Right renal cortex interstitium (tissue), 3 donors: ENCODE measurements around the gene AGAP1. TPM values are rescaled to one million over a fixed set of nuclear protein-coding genes. Genes with fewer than 3 reads are reported as not detected.

Experiments
- DNase-seq, 3 donors: peaks; one replicate each; pipeline ENCODE4 v3.0.0-alpha.2; 2013; ENCODE audit warnings: low read depth in 3 of 3, low spot score in 2 of 3
- polyA plus RNA-seq, 3 donors: library from polyadenylated mRNA; unstranded; fragments of 120-200 nt; gene quantifications; one replicate each; pipeline ENCODE4 v1.2.1, GENCODE V29; 2013; ENCODE audit not compliant: insufficient read length in 3 of 3

The AGAP1 gene
- polyA plus RNA-seq, 3 donors = 18.0 to 22.6 (median 21.2) TPM

GRCh38 chr2:236156095-236156859 is 662.4 kb downstream of the AGAP1 start:
- DNase-seq = no peak

- DNase-seq = no peak
These were observed 663.0 kb downstream of the AGAP1 start for GRCh38 chr2:236156860-236157194.

DNA sequence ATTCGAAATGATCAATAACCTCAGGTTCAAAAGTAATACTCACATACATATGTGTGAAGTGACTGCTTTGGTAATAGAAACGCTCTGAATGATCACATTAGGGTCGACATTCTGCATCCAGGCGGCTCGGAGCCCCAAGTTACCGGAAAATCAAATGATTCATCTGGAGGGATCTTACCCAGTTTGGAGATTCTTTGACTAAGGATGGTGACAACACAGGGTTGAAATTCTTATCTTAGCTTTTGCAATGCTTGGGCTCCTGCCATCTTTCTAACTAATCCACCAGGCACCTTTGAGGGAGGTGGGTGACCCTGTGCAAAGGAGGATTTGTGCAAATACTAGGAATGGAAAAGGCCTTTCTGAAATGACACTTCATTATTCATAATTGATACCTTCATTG is 663.5 kb downstream of the AGAP1 start:
- DNase-seq = no peak

GRCh38 chr2:236157815-236158498 is 664.1 kb downstream of the AGAP1 start:
- no peak for DNase-seq

- no peak for DNase-seq
These were observed 665.3 kb downstream of the AGAP1 start for GRCh38 chr2:236158969-236159777.

DNA sequence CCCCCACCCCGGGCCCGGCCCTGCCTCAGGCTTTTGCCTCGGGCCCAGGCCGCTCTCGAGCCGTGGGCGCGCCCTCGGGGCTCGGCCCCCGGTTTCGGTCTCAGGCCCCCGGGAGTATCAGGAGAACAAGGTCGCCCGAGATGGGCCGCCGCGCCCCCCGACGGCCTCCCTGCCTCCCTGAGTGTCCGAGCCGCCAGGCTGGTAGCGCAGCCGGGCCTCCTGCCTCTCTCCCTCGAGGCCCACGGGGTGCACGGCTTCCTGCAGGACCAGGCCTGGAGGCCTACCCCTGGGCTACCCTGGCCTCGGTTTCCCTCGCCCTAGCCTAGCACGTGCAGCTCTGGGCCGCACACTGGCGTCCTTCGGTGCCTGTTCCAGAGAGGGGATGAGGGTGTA is 665.9 kb downstream of the AGAP1 start:
- DNase-seq = no peak

GRCh38 chr2:236160366-236161081 is 666.7 kb downstream of the AGAP1 start:
- no peak for DNase-seq

DNA sequence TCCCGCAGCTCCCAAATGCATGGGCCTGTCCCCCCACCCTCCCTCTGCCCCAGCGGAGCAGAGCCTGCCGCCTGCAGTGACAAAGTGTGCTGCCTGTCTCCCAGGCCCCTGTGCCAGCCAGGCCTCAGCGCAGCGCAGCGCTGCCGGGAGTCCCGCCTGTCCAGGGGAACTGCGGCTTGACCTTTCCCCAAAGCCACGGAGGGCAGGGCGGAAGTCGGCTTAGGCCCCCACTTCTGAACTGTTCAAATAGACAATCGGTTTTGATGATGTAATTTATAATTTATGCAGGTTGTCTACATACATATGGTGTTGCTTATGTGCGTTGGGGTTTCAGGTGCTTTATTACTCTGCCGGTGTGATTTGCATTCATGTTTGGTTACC is 667.2 kb downstream of the AGAP1 start:
- DNase-seq = no peak

GRCh38 chr2:236161531-236161930 is 667.7 kb downstream of the AGAP1 start:
- DNase-seq = no peak

GRCh38 chr2:236162031-236162845 is 668.4 kb downstream of the AGAP1 start:
- DNase-seq = no peak

GRCh38 chr2:236162882-236163470 is 669.1 kb downstream of the AGAP1 start:
- DNase-seq = no peak

- DNase-seq = no peak
These were observed 669.8 kb downstream of the AGAP1 start for GRCh38 chr2:236163471-236164200.

- DNase-seq = no peak
These were observed 670.5 kb downstream of the AGAP1 start for GRCh38 chr2:236164201-236164924.

DNA sequence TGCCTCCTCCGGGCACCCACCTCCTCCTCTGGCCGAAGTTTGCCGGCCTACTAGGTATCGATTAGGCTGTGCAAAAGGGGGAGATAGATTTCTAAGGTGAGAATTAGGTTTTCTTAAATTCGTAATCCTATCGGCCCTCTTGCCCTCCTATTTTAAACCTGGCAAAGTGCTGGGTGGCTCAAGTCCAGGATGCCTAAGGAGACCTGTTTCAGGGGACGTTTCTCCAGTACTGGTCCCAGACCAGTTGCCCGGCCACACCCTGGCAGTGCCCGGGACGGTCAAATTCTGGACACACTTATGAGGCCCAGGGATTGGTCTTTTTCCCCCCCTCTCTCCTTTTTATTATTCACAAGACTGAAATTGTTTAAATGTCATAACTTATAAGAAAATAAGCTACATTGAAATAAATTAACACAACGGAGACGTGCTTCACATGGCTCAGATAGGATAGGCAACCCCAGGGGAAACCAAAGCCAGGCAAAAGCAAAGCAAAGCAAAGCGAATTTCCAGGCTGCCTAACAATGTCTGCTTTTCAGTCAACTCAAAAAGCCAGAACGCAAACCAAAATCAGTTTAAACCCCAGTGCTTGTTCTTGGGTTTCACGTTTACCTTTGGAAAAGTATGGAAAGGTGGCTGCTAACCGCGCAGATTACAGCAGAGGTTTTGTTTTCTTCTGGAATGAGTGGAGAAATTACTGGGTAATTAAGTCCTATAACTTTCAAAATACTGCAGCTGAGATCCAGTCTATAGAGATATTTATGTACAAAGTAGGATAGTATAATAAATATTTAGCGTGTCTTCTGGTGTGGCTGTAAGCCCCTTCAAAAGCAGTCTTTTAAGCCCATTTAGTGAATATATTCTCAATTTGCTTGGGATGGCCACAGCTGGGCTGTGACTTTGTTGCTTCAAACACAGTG is 671.3 kb downstream of the AGAP1 start:
- DNase-seq = no peak

DNA sequence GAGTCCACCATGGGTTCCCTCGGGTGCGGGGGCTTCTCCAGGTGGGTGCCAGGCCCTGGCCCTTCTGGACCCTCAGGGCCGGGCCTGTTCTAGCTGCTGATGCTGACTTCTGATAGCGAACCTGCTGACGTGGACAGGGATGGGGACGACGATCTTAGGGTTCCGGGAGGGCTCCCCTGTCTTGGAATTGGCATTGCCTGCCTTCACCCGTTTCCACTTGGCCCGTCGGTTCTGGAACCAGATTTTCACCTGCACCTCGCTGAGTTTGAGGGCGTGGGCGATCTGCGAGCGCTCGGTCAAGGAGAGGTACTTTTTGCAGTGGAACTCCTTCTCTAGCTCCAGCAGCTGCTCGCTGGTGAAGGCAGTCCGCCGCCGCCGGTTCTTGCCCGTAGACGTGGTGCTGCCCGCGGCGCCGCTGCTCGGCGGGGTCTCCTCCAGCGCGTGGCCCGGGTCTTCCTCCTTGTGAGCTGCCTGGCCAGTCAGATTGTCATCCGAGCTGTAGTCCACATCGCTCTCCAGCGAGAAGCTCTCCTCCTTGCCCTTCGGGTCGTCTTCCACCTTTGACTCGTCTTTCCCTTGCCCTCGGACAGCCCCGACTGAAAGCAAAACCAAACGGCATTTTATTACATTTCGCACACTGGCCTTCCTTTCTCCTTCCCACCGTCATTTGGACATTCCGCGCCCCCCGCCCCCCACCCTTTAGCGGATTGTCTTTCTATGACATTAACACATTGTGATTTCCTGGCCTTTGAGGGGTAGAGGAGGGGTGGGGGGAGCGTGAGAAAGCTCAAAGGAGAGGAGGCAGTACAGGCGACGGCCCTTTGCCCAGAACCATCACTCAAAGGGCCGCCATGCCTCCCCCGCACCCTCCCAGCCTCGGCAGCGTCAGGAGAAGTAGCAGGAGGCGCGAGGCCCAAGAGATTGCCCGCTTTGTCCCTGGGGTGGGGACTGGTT is 672.3 kb downstream of the AGAP1 start:
- DNase-seq = no peak

- DNase-seq = no peak
These were observed 673.0 kb downstream of the AGAP1 start for GRCh38 chr2:236166796-236167296.
